Ovary (tissue), 3 donors: ENCODE results near the gene BABAM2.

Source experiments
- CTCF ChIP-seq, 3 donors: fragments of 450-650 bp in 2 of 3; fragments of 200-600 bp in 1 of 3; IDR thresholded peaks; one replicate each; pipeline versions ENCODE4 v1.5.1 to v1.8.0; 2016 to 2022; ENCODE audit warnings: antibody characterized with exemption in 3 of 3, mild to moderate bottlenecking in 1 of 3
- EP300 ChIP-seq: sonication (generic); formaldehyde crosslinking; IDR thresholded peaks from one replicate; pipeline ENCODE4 v1.6.1; 2017; ENCODE audit warnings: antibody characterized with exemption
- POLR2A ChIP-seq: fragments of 450-650 bp; IDR thresholded peaks from one replicate; pipeline ENCODE4 v1.6.1; 2017; ENCODE audit warnings: antibody characterized with exemption, mild to moderate bottlenecking, moderate library complexity
- donor health status: DM: no; HTN: no; CAD: no.

DNA sequence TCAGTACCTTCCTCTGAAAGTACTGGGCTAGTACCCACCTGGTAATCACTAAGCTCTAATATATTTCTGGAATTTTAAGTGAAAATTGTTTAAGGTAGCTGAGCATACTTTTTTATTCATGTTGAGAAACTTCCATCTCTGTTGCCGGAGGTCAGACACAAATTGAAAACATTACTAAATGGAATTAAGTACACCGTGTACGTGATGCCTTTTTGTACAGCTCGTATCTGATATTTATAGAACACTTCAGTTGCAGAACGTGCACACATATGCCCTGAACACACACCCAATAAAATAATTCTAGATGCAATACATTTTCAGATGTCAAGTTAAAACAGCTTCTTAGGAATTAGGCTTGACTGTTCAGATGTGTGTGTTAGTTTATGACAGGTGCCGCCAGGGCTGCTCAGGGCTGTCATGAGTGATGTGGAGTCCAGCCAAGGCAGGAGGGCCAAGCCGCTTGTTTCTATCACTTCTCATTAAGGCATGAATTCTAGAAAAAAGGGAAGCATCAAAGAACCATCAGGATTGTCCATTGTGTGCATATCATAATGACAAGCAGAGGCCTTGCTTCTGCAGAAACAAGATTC, 421.2 kb downstream of the BABAM2 start:
- TF ChIP-seq POLR2A (no peak), CTCF (IDR thresholded peaks at IDR 0.05) (no peak), EP300 (no peak)
